Activated naive CD8-positive, alpha-beta T cell treated with anti-CD3 and anti-CD28 coated beads for 36 hours (primary cell): ENCODE results near the gene RAI1. TPM values are rescaled to one million over a fixed set of nuclear protein-coding genes. Genes with fewer than 3 reads are reported as not detected.

Source experiments
- DNase-seq: peaks from one replicate; pipeline ENCODE4 v3.0.0; 2021
- H3K27ac Mint-ChIP-seq: one replicate; pipeline ENCODE4 v1.8.0; 2022; ENCODE audit warnings: mild to moderate bottlenecking, moderate library complexity, mixed read lengths
- H3K27me3 Mint-ChIP-seq: one replicate; pipeline ENCODE4 v1.8.0; 2022; ENCODE audit warnings: mild to moderate bottlenecking, mixed read lengths
- H3K36me3 Mint-ChIP-seq: one replicate; pipeline ENCODE4 v1.8.0; 2021; ENCODE audit warnings: mild to moderate bottlenecking, mixed read lengths
- H3K4me1 Mint-ChIP-seq: one replicate; pipeline ENCODE4 v1.8.0; 2021; ENCODE audit warnings: mixed read lengths
- H3K4me3 Mint-ChIP-seq: one replicate; pipeline ENCODE4 v1.8.0; 2022; ENCODE audit warnings: mild to moderate bottlenecking, moderate library complexity, mixed read lengths
- H3K9me3 Mint-ChIP-seq: one replicate; pipeline ENCODE4 v1.8.0; 2022; ENCODE audit warnings: mixed read lengths
- total RNA-seq, 2 experiments: library from RNA; stranded (reverse); gene quantifications; one replicate each; pipeline ENCODE4 v1.2.3, GENCODE V29; 2021

Gene RAI1
- total RNA-seq, 2 experiments from 2014 or later = 19.6 to 21.1 TPM

- Mint-ChIP-seq H3K36me3 (no peaks in the 10 kb centered on the region), H3K9me3 (no peaks in the 10 kb centered on the region), H3K27me3 (no peaks in the 10 kb centered on the region), H3K4me3 (peak overlapping the region; percentile 45), H3K27ac (peak overlapping the region; percentile 86), H3K4me1 (peaks cover 45% of the 10 kb centered on the region)
- DNase-seq = no peak
Measured at GRCh38 chr17:17757956-17758845, 76.9 kb downstream of the RAI1 start.

- Mint-ChIP-seq H3K36me3 (peaks cover 3% of the 10 kb centered on the region), H3K4me3 (no peak overlapping the region), H3K4me1 (peaks cover 46% of the 10 kb centered on the region), H3K27ac (no peak overlapping the region), H3K27me3 (no peaks in the 10 kb centered on the region), H3K9me3 (no peaks in the 10 kb centered on the region)
- no peak for DNase-seq
Measured at GRCh38 chr17:17758941-17759563, 77.8 kb downstream of the RAI1 start.

GRCh38 chr17:17760350-17760749 lies 79.1 kb downstream of the RAI1 start:
- H3K27ac Mint-ChIP-seq = no peak overlapping the region
- H3K27me3 Mint-ChIP-seq = no peaks in the 10 kb centered on the region
- H3K9me3 Mint-ChIP-seq = no peaks in the 10 kb centered on the region
- H3K36me3 Mint-ChIP-seq = peaks cover 5% of the 10 kb centered on the region
- H3K4me1 Mint-ChIP-seq = peaks cover 51% of the 10 kb centered on the region
- DNase-seq = no peak
- no peak overlapping the region for H3K4me3 Mint-ChIP-seq

- Mint-ChIP-seq H3K36me3 (peaks cover 5% of the 10 kb centered on the region), H3K27me3 (no peaks in the 10 kb centered on the region), H3K4me1 (peaks cover 52% of the 10 kb centered on the region)
Measured at GRCh38 chr17:17760872-17761550, 79.8 kb downstream of the RAI1 start.

GRCh38 chr17:17761894-17762743 lies 80.9 kb downstream of the RAI1 start:
- Mint-ChIP-seq H3K4me1 (peaks cover 52% of the 10 kb centered on the region), H3K36me3 (peaks cover 5% of the 10 kb centered on the region), H3K4me3 (no peak overlapping the region), H3K27ac (no peak overlapping the region), H3K27me3 (no peaks in the 10 kb centered on the region), H3K9me3 (no peaks in the 10 kb centered on the region)
- no peak for DNase-seq

More at GRCh38 chr17:17760872-17761550, 79.8 kb downstream of the RAI1 start:
- no peak overlapping the region for H3K4me3 Mint-ChIP-seq
- no peak overlapping the region for H3K27ac Mint-ChIP-seq
- DNase-seq = no peak
- no peaks in the 10 kb centered on the region for H3K9me3 Mint-ChIP-seq

- H3K27me3 Mint-ChIP-seq = no peaks in the 10 kb centered on the region
- no peak overlapping the region for H3K4me3 Mint-ChIP-seq
- peaks cover 47% of the 10 kb centered on the region for H3K4me1 Mint-ChIP-seq
- H3K9me3 Mint-ChIP-seq = no peaks in the 10 kb centered on the region
- DNase-seq = no peak
- no peak overlapping the region for H3K27ac Mint-ChIP-seq
- peaks cover 5% of the 10 kb centered on the region for H3K36me3 Mint-ChIP-seq
Measured at GRCh38 chr17:17762744-17763105, 81.5 kb downstream of the RAI1 start.

- Mint-ChIP-seq H3K4me3 (no peak overlapping the region), H3K4me1 (peaks cover 43% of the 10 kb centered on the region), H3K27me3 (no peaks in the 10 kb centered on the region), H3K36me3 (peaks cover 5% of the 10 kb centered on the region), H3K27ac (no peak overlapping the region), H3K9me3 (no peaks in the 10 kb centered on the region)
- no peak for DNase-seq
Measured at GRCh38 chr17:17763136-17763535, 81.9 kb downstream of the RAI1 start.

- Mint-ChIP-seq H3K27me3 (no peaks in the 10 kb centered on the region), H3K4me3 (no peak overlapping the region), H3K27ac (no peak overlapping the region), H3K36me3 (peaks cover 5% of the 10 kb centered on the region), H3K9me3 (no peaks in the 10 kb centered on the region), H3K4me1 (peaks cover 38% of the 10 kb centered on the region)
- DNase-seq = no peak
Measured at GRCh38 chr17:17763734-17764133, 82.5 kb downstream of the RAI1 start.

GRCh38 chr17:17765359-17766076 lies 84.3 kb downstream of the RAI1 start:
- DNase-seq = no peak
- no peak overlapping the region for H3K27ac Mint-ChIP-seq
- no peaks in the 10 kb centered on the region for H3K27me3 Mint-ChIP-seq
- H3K4me1 Mint-ChIP-seq = peaks cover 33% of the 10 kb centered on the region
- H3K9me3 Mint-ChIP-seq = no peaks in the 10 kb centered on the region
- H3K4me3 Mint-ChIP-seq = no peak overlapping the region
- H3K36me3 Mint-ChIP-seq = peaks cover 5% of the 10 kb centered on the region

- no peak for DNase-seq
- Mint-ChIP-seq H3K27ac (peak overlapping the region; percentile 74), H3K36me3 (peaks cover 5% of the 10 kb centered on the region), H3K9me3 (no peaks in the 10 kb centered on the region), H3K4me3 (peak overlapping the region; percentile 45), H3K4me1 (peaks cover 33% of the 10 kb centered on the region), H3K27me3 (no peaks in the 10 kb centered on the region)
Measured at GRCh38 chr17:17766077-17766743, 85.0 kb downstream of the RAI1 start.

- Mint-ChIP-seq H3K9me3 (no peaks in the 10 kb centered on the region), H3K4me1 (peaks cover 33% of the 10 kb centered on the region), H3K27me3 (no peaks in the 10 kb centered on the region), H3K4me3 (peak overlapping the region; percentile 45), H3K36me3 (peaks cover 5% of the 10 kb centered on the region), H3K27ac (peak overlapping the region; percentile 74)
- DNase-seq = no peak
Measured at GRCh38 chr17:17766744-17767120, 85.5 kb downstream of the RAI1 start.

- peaks cover 36% of the 10 kb centered on the region for H3K4me1 Mint-ChIP-seq
- H3K36me3 Mint-ChIP-seq = peaks cover 5% of the 10 kb centered on the region
- no peak overlapping the region for H3K4me3 Mint-ChIP-seq
- H3K27ac Mint-ChIP-seq = no peak overlapping the region
- no peaks in the 10 kb centered on the region for H3K27me3 Mint-ChIP-seq
- no peaks in the 10 kb centered on the region for H3K9me3 Mint-ChIP-seq
- no peak for DNase-seq
Measured at GRCh38 chr17:17767154-17767869, 86.1 kb downstream of the RAI1 start.

GRCh38 chr17:17767887-17768418 lies 86.7 kb downstream of the RAI1 start:
- Mint-ChIP-seq H3K27me3 (no peaks in the 10 kb centered on the region), H3K4me3 (no peak overlapping the region), H3K9me3 (no peaks in the 10 kb centered on the region), H3K4me1 (peaks cover 36% of the 10 kb centered on the region), H3K27ac (no peak overlapping the region), H3K36me3 (peaks cover 5% of the 10 kb centered on the region)
- DNase-seq = no peak
